ENCODE results near the gene FBXO4. TPM values are rescaled to one million over a fixed set of nuclear protein-coding genes. Genes with fewer than 3 reads are reported as not detected.

The FBXO4 gene
- total and polyA plus RNA-seq, 2 of the 8 experiments (the other 6 are each of a cell fraction or from before 2014, with no cell fraction given): 0.60 to 0.88 TPM

DNA sequence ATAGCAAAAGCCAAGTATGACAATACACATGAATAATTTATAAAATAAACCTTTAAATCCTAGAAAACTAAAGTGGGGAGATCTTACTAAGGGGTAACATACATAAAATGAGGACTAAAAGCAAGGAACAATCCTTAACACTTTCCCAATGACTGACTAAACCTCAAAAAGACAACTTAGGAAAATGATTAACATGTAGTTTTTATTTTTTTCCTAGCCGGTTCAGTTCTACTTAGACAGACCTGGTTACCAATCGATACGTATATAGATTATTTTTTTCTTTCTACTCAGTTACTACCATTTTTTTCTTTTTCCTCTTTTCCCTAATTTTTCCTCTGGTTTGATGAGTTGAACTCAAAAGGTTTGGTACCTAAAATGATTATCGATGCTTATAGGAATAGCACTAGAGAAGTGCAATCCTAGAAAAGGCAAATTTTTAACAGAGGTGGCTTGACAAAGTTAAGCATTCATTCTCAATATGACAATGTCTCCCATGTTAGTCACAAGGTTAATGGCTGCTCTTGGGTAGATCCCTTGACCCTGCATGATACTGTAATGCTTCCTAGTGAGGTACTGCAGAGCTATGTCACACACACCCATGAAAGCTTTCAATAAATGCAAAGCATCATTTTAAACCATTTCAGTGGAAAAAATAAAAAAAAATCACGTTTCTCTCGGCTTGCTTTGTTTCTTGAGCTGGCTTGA lies 41.5 kb downstream of the FBXO4 start (continued):
- no peak for TF ChIP-seq CHD7 (IDR thresholded peaks at IDR 0.05; ENCODE audit: insufficient replicate concordance, low read length)
- TF ChIP-seq SP1 (IDR thresholded peaks at IDR 0.05; ENCODE audit: low read depth, low read length): no peak
- no peak for TF ChIP-seq NRF1 (IDR thresholded peaks at IDR 0.05; ENCODE audit: low read depth, low read length)
- TF ChIP-seq POLR2A (IDR thresholded peaks at IDR 0.05; ENCODE audit: control extremely low read depth in 1 of 2, low read depth in 2 of 2, low read length in 2 of 2): no peak
- TF ChIP-seq CHD2 (IDR thresholded peaks at IDR 0.05; ENCODE audit: low read length): no peak
- no peak for TF ChIP-seq RAD21 (IDR thresholded peaks at IDR 0.05 in 1 of 2, conservative IDR thresholded peaks at IDR 0.05 in 1 of 2; ENCODE audit: low read depth in 2 of 2, low read length in 2 of 2)
- no peak for TF ChIP-seq EP300 (IDR thresholded peaks at IDR 0.05; ENCODE audit: borderline replicate concordance in 1 of 2, low read depth in 2 of 2, low read length in 2 of 2)
- TF ChIP-seq CEBPB (IDR thresholded peaks at IDR 0.05; ENCODE audit: low read depth, low read length): no peak

Measured in H1 (cell line).